HG03521 (cell line): ENCODE results near the gene ERC2.

ENCODE experiments used
- ATAC-seq: cut with Tn5 transposase; IDR thresholded peaks from one replicate; pipeline ENCODE4 v1.9.1; 2021; ENCODE audit warnings: mild to moderate bottlenecking, moderate library complexity; ENCODE audit not compliant: unreplicated experiment

ERC2 gene

GRCh38 chr3:55779543-55779942, 688.7 kb downstream of the ERC2 start:
- no peak for ATAC-seq

GRCh38 chr3:55775366-55776154, 692.7 kb downstream of the ERC2 start:
- no peak for ATAC-seq

GRCh38 chr3:55774856-55775255, 693.4 kb downstream of the ERC2 start:
- ATAC-seq: no peak

GRCh38 chr3:55771503-55771902, 696.8 kb downstream of the ERC2 start:
- no peak for ATAC-seq

- ATAC-seq: no peak
Measured at GRCh38 chr3:55770077-55770476, 698.2 kb downstream of the ERC2 start.

- no peak for ATAC-seq
Measured at GRCh38 chr3:55766753-55767152, 701.5 kb downstream of the ERC2 start.

GRCh38 chr3:55765906-55766701, 702.2 kb downstream of the ERC2 start:
- ATAC-seq: no peak

GRCh38 chr3:55765398-55765797, 702.9 kb downstream of the ERC2 start:
- ATAC-seq: no peak

- ATAC-seq: no peak
Measured at GRCh38 chr3:55756976-55757375, 711.3 kb downstream of the ERC2 start.

GRCh38 chr3:55755516-55756205, 712.6 kb downstream of the ERC2 start:
- ATAC-seq: no peak

- no peak for ATAC-seq
Measured at GRCh38 chr3:55752911-55753310, 715.4 kb downstream of the ERC2 start.

- no peak for ATAC-seq
Measured at GRCh38 chr3:55751730-55752129, 716.5 kb downstream of the ERC2 start.

- no peak for ATAC-seq
Measured at GRCh38 chr3:55750525-55750924, 717.7 kb downstream of the ERC2 start.

- ATAC-seq: no peak
Measured at GRCh38 chr3:55749036-55749435, 719.2 kb downstream of the ERC2 start.

GRCh38 chr3:55746808-55747413, 721.4 kb downstream of the ERC2 start:
- no peak for ATAC-seq

- ATAC-seq: no peak
Measured at GRCh38 chr3:55742832-55743136, 725.5 kb downstream of the ERC2 start.

GRCh38 chr3:55742022-55742831, 726.0 kb downstream of the ERC2 start:
- no peak for ATAC-seq

- ATAC-seq: no peak
Measured at GRCh38 chr3:55737186-55737585, 731.1 kb downstream of the ERC2 start.

GRCh38 chr3:55735976-55736375, 732.3 kb downstream of the ERC2 start:
- no peak for ATAC-seq

GRCh38 chr3:55731741-55732140, 736.5 kb downstream of the ERC2 start:
- ATAC-seq: no peak

- ATAC-seq: no peak
Measured at GRCh38 chr3:55729546-55729945, 738.7 kb downstream of the ERC2 start.
